Measurements from ENCODE around the gene TAF1D.

The TAF1D gene

GRCh38 chr11:93694109-93694508, 47.2 kb downstream of the TAF1D start:
- ChIA-PET CTCF (no interaction called here), POLR2A (no interaction called here)
- no peak for DNase-seq (ENCODE audit: low read depth, low spot score)
- H3K4me3 ChIP-seq (ENCODE audit: low read depth, low read length) = no peak overlapping the region
- TF ChIP-seq, protein P1, sequence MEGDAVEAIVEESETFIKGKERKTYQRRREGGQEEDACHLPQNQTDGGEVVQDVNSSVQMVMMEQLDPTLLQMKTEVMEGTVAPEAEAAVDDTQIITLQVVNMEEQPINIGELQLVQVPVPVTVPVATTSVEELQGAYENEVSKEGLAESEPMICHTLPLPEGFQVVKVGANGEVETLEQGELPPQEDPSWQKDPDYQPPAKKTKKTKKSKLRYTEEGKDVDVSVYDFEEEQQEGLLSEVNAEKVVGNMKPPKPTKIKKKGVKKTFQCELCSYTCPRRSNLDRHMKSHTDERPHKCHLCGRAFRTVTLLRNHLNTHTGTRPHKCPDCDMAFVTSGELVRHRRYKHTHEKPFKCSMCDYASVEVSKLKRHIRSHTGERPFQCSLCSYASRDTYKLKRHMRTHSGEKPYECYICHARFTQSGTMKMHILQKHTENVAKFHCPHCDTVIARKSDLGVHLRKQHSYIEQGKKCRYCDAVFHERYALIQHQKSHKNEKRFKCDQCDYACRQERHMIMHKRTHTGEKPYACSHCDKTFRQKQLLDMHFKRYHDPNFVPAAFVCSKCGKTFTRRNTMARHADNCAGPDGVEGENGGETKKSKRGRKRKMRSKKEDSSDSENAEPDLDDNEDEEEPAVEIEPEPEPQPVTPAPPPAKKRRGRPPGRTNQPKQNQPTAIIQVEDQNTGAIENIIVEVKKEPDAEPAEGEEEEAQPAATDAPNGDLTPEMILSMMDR (IDR thresholded peaks at IDR 0.05; ENCODE audit: insufficient read depth, low read length, missing control alignments) = no peak

DNA sequence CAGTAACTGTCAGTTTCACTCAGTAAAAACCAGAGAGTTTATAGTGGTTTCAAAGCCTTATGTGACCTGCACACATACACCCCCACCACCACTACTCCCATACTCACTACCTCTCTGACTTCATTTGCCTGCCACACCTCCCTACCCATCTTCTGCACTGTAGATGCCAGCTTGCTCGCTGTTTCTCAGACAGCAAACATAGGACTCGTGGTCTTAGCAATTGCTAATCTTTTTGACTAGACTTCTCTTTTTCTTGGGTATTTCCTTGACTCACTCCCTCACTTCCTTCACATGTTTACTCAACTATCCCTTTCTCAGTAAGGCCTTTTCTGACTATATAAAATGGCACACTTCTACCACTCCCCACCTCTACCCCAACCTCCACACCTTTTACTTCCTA, 52.1 kb downstream of the TAF1D start:
- no peak overlapping the region for H3K4me3 ChIP-seq (ENCODE audit: low read depth, low read length)
- TF ChIP-seq, protein P1 (IDR thresholded peaks at IDR 0.05; ENCODE audit: insufficient read depth, low read length, missing control alignments) = no peak
- no peak for DNase-seq (ENCODE audit: low read depth, low spot score)
- POLR2A ChIA-PET = no interaction called here
- CTCF ChIA-PET = no interaction called here

DNA sequence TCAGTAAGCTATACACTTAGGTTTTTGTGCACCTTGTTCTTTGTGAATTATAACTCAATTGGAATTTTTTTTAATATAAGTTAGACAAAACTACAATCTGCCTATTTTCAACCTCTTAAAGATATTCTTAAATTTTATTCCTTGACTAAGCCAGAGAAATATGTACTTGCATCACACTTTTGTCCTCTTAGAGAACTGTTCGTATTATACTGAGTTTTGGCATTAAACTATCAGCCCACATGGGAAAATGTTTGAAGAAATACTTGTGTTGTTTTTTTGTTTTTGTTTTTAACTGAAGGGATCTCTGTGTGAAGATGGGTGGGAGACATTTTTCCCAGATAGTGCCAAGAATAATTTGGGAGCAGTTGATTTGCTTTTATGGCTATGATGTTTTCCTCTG, 54.5 kb downstream of the TAF1D start:
- ChIA-PET CTCF (no interaction called here), POLR2A (no interaction called here)
- no peak for DNase-seq (ENCODE audit: low read depth, low spot score)

DNA sequence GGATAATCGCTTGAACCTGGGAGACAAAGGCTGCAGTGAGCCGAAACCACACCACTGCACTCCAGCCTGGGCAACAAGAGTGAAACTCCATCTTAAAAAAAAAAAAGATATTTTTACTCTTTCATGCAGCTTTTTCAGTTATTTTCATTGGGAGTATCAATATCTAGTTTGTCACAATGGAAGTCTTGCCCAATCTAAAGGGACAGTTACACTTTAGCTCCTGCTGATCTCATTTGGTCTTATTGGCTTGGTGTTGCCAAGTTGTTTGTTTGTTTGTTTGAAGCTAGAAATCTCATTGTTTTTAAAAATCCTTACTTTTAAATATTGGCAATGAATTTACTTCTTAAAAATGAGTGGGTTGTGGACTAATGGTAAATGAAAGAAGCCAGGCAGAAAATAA, 55.1 kb downstream of the TAF1D start:
- no peak overlapping the region for H3K4me3 ChIP-seq (ENCODE audit: low read depth, low read length)
- POLR2A ChIA-PET = interaction anchor here (0.6 kb wide), 1 partner anchor 1427 kb away, joined by 3 read pairs; no protein-coding TSS in a partner anchor
- TF ChIP-seq, protein P1 (IDR thresholded peaks at IDR 0.05; ENCODE audit: insufficient read depth, low read length, missing control alignments) = no peak
- no peak for DNase-seq (ENCODE audit: low read depth, low spot score)
- CTCF ChIA-PET = no interaction called here

More for the DNA sequence above, 54.5 kb downstream of the TAF1D start:
- H3K4me3 ChIP-seq (ENCODE audit: low read depth, low read length) = no peak overlapping the region
- TF ChIP-seq, protein P1 (IDR thresholded peaks at IDR 0.05; ENCODE audit: insufficient read depth, low read length, missing control alignments) = no peak

Measured in AG04449 (cell line).